ENCODE results near the gene GEMIN2. TPM values are rescaled to one million over a fixed set of nuclear protein-coding genes. Genes with fewer than 3 reads are reported as not detected.
A peak's percentile ranks its signal among the peaks of the same experiment; 100 is the strongest.
"Not testable (repeated sequence)": the region's sequence is repeated elsewhere in the genome, so short reads cannot be mapped to it uniquely, and the experiment has no call there.

Gene GEMIN2
- total RNA-seq, 1 experiment from 2014 or later: 55.9 TPM

- no peak for DNase-seq (ENCODE audit: extremely low read depth, low read depth)
Observed at GRCh38 chr14:39109893-39110715, 4.0 kb upstream of the GEMIN2 start.

GRCh38 chr14:39113685-39114072 lies 444 bp upstream of the GEMIN2 start:
- no peak for DNase-seq (ENCODE audit: extremely low read depth, low read depth)

- DNase-seq (ENCODE audit: extremely low read depth, low read depth): no peak
Observed at GRCh38 chr14:39122330-39123138, 8.4 kb downstream of the GEMIN2 start.

- not testable (repeated sequence) for DNase-seq (ENCODE audit: extremely low read depth, low read depth)
Observed at GRCh38 chr14:39137835-39138234, 23.7 kb downstream of the GEMIN2 start.

- DNase-seq (ENCODE audit: extremely low read depth, low read depth): no peak
Observed at GRCh38 chr14:39138440-39138839, 24.3 kb downstream of the GEMIN2 start.

- DNase-seq (ENCODE audit: extremely low read depth, low read depth): no peak
Observed at GRCh38 chr14:39140170-39140569, 26.0 kb downstream of the GEMIN2 start.

- DNase-seq (ENCODE audit: extremely low read depth, low read depth): not testable (repeated sequence)
Observed at GRCh38 chr14:39141623-39142022, 27.5 kb downstream of the GEMIN2 start.

- not testable (repeated sequence) for DNase-seq (ENCODE audit: extremely low read depth, low read depth)
Observed at GRCh38 chr14:39143226-39143625, 29.1 kb downstream of the GEMIN2 start.

- no peak for DNase-seq (ENCODE audit: extremely low read depth, low read depth)
Observed at GRCh38 chr14:39145266-39145966, 31.3 kb downstream of the GEMIN2 start.

GRCh38 chr14:39154594-39155189 lies 40.6 kb downstream of the GEMIN2 start:
- DNase-seq (ENCODE audit: extremely low read depth, low read depth): no peak

- DNase-seq (ENCODE audit: extremely low read depth, low read depth): no peak
Observed at GRCh38 chr14:39157491-39157890, 43.4 kb downstream of the GEMIN2 start.

GRCh38 chr14:39158222-39158858 lies 44.2 kb downstream of the GEMIN2 start:
- no peak for DNase-seq (ENCODE audit: extremely low read depth, low read depth)

GRCh38 chr14:39160494-39160893 lies 46.4 kb downstream of the GEMIN2 start:
- DNase-seq (ENCODE audit: extremely low read depth, low read depth): no peak

- not testable (repeated sequence) for DNase-seq (ENCODE audit: extremely low read depth, low read depth)
Observed at GRCh38 chr14:39167797-39168320, 53.7 kb downstream of the GEMIN2 start.

GRCh38 chr14:39168591-39168990 lies 54.5 kb downstream of the GEMIN2 start:
- DNase-seq (ENCODE audit: extremely low read depth, low read depth): no peak

- DNase-seq (ENCODE audit: extremely low read depth, low read depth): no peak
Observed at GRCh38 chr14:39169541-39169900, 55.4 kb downstream of the GEMIN2 start.

- DNase-seq (ENCODE audit: extremely low read depth, low read depth): no peak
Observed at GRCh38 chr14:39173198-39173597, 59.1 kb downstream of the GEMIN2 start.

GRCh38 chr14:39174560-39175444 lies 60.7 kb downstream of the GEMIN2 start, which contains the start of gene PNN:
TSS of gene PNN (plus strand) at chr14:39175254. CDS start at chr14:39175280, 26 bp downstream.
- DNase-seq (ENCODE audit: extremely low read depth, low read depth): peak; percentile 99
